GM12878 (cell line): ENCODE results near the gene STK32B.

Source experiments
- CREB1 ChIP-seq: IDR thresholded peaks from 2 replicates; pipeline ENCODE4 v1.6.1; 2012; ENCODE audit warnings: low read depth, mild to moderate bottlenecking, inconsistent platforms
- CTCF ChIP-seq, 3 experiments: IDR thresholded peaks in 2 of 3; conservative IDR thresholded peaks in 1 of 3; 2 replicates each; pipeline ENCODE4 v1.5.1; 2011; ENCODE audit warnings: low read depth in 3 of 3, low read length in 3 of 3, mild to moderate bottlenecking in 3 of 3, control low read depth in 2 of 3, moderate library complexity in 2 of 3, inconsistent platforms in 1 of 3, mixed read lengths in 1 of 3; ENCODE audit not compliant: control insufficient read depth in 2 of 3, insufficient read depth in 1 of 3; ENCODE audit errors: extremely low read depth in 1 of 3
- EP300 ChIP-seq, 2 experiments: fragments of 150-350 bp in 1 of 2; IDR thresholded peaks; 2 replicates each; pipeline ENCODE4 v1.6.1; 2011 to 2012; ENCODE audit warnings: low read depth in 2 of 2, low read length in 2 of 2, borderline replicate concordance in 1 of 2, improper control_type of control experiment in 1 of 2, inconsistent platforms in 1 of 2; ENCODE audit not compliant: control insufficient read depth in 1 of 2
- EZH2 ChIP-seq: IDR thresholded peaks from 2 replicates; pipeline ENCODE4 v1.6.1; 2012; ENCODE audit warnings: low read depth, mild to moderate bottlenecking, control low read depth, inconsistent platforms, low read length, borderline replicate concordance; ENCODE audit not compliant: control insufficient read depth
- FOXM1 ChIP-seq: IDR thresholded peaks from 2 replicates; pipeline ENCODE4 v1.6.1; 2012; ENCODE audit warnings: low read depth, mild to moderate bottlenecking, inconsistent platforms, low read length, moderate library complexity
- MYC ChIP-seq: IDR thresholded peaks from 2 replicates; pipeline ENCODE4 v1.6.1; 2011; ENCODE audit warnings: mild to moderate bottlenecking, low read length, moderate library complexity, inconsistent platforms; ENCODE audit not compliant: insufficient read depth, insufficient replicate concordance, insufficient read length, severe bottlenecking
- NFYB ChIP-seq: IDR thresholded peaks from 2 replicates; pipeline ENCODE4 v1.6.1; 2011; ENCODE audit warnings: low read depth, mild to moderate bottlenecking, low read length, improper control_type of control experiment, moderate library complexity; ENCODE audit not compliant: insufficient read depth
- POLR2AphosphoS5 ChIP-seq: IDR thresholded peaks from 2 replicates; pipeline ENCODE4 v1.6.1; 2011; ENCODE audit warnings: mild to moderate bottlenecking, low read length, inconsistent platforms
- SIN3A ChIP-seq: IDR thresholded peaks from 2 replicates; pipeline ENCODE4 v1.6.1; 2012; ENCODE audit warnings: low read depth, low read length, improper control_type of control experiment
- TAF1 ChIP-seq: IDR thresholded peaks from 2 replicates; pipeline ENCODE4 v1.6.1; 2011; ENCODE audit warnings: mild to moderate bottlenecking, low read depth, low read length, borderline replicate concordance
- YY1 ChIP-seq: IDR thresholded peaks from 2 replicates; pipeline ENCODE4 v1.6.1; 2011; ENCODE audit warnings: low read depth, mild to moderate bottlenecking, low read length
- ZNF217 ChIP-seq: fragments of 450-650 bp; IDR thresholded peaks from 2 replicates; pipeline ENCODE4 v1.6.1; 2017; ENCODE audit warnings: antibody characterized with exemption, mild to moderate bottlenecking
- ZZZ3 ChIP-seq: IDR thresholded peaks from 2 replicates; pipeline ENCODE4 v1.6.1; 2011; ENCODE audit warnings: low read depth; ENCODE audit not compliant: control insufficient read depth, insufficient read length
- TF ChIP-seq, protein P1 (sequence below): IDR thresholded peaks from 2 replicates; pipeline ENCODE4 v1.6.1; 2012; ENCODE audit warnings: mild to moderate bottlenecking, low read depth, low read length

DNA sequence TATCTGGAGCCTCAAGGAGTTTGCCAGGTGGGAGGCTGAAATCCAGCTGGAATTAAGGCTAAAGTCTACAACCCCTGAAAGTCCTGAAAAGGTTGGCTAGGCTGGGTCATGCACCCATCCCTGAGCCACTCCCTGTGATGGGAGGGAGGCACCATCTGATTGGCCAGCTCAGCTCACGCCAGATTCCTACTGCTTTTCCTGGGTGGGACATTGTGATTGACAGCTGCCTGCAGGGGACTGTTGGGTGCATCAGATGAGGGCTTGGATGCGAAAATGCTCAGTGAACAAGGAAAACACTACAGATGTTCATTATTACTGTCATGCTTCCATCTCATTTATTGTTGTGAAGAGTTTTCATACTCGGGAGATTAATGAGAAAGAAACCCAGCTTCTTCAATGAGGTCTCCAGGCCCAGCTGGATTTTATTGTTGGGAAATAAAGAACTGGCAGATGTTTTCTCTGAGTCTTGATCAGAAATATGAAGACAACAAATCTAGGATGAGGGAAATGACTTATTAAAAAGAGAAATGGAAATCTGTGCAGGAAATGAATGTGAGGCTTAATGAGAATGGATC, 185.9 kb downstream of the STK32B start:
- TF ChIP-seq CTCF (IDR thresholded peaks at IDR 0.05 in 2 of 3, conservative IDR thresholded peaks at IDR 0.05 in 1 of 3; ENCODE audit: control insufficient read depth in 2 of 3, extremely low read depth in 1 of 3, insufficient read depth in 1 of 3, low read depth in 3 of 3, low read length in 3 of 3) = no peak
- TF ChIP-seq ZNF217 = no peak
- TF ChIP-seq EP300 (IDR thresholded peaks at IDR 0.05; ENCODE audit: borderline replicate concordance in 1 of 2, control insufficient read depth in 1 of 2, low read depth in 2 of 2, low read length in 2 of 2) = no peak
- no peak for TF ChIP-seq FOXM1
- TF ChIP-seq POLR2AphosphoS5 = no peak
- no peak for TF ChIP-seq EZH2
- no peak for TF ChIP-seq CREB1
- no peak for TF ChIP-seq MYC
- TF ChIP-seq YY1 = no peak
- no peak for TF ChIP-seq ZZZ3
- no peak for TF ChIP-seq SIN3A
- TF ChIP-seq NFYB = no peak
- no peak for TF ChIP-seq TAF1
- TF ChIP-seq, protein P1, sequence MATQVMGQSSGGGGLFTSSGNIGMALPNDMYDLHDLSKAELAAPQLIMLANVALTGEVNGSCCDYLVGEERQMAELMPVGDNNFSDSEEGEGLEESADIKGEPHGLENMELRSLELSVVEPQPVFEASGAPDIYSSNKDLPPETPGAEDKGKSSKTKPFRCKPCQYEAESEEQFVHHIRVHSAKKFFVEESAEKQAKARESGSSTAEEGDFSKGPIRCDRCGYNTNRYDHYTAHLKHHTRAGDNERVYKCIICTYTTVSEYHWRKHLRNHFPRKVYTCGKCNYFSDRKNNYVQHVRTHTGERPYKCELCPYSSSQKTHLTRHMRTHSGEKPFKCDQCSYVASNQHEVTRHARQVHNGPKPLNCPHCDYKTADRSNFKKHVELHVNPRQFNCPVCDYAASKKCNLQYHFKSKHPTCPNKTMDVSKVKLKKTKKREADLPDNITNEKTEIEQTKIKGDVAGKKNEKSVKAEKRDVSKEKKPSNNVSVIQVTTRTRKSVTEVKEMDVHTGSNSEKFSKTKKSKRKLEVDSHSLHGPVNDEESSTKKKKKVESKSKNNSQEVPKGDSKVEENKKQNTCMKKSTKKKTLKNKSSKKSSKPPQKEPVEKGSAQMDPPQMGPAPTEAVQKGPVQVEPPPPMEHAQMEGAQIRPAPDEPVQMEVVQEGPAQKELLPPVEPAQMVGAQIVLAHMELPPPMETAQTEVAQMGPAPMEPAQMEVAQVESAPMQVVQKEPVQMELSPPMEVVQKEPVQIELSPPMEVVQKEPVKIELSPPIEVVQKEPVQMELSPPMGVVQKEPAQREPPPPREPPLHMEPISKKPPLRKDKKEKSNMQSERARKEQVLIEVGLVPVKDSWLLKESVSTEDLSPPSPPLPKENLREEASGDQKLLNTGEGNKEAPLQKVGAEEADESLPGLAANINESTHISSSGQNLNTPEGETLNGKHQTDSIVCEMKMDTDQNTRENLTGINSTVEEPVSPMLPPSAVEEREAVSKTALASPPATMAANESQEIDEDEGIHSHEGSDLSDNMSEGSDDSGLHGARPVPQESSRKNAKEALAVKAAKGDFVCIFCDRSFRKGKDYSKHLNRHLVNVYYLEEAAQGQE = no peak
